Left cardiac atrium (tissue), 4 donors: ENCODE data around the gene IL1RAPL2. TPM values are rescaled to one million over a fixed set of nuclear protein-coding genes. Genes with fewer than 3 reads are reported as not detected.
"Not testable (repeated sequence)": the region's sequence is repeated elsewhere in the genome, so short reads cannot be mapped to it uniquely, and the experiment has no call there.

Experiments used
- ATAC-seq, 2 donors: fragments of 200-7000 bp; cut with Tn5 transposase; one replicate each; pipeline ENCODE4 v1.9.1; 2020; ENCODE audit warnings: mild to moderate bottlenecking in 2 of 2, moderate library complexity in 2 of 2
- DNase-seq: peaks from one replicate; pipeline ENCODE4 v3.0.0-alpha.2; 2020
- intact Hi-C, 2 donors: fragments of 100-400 bp; cut with DNase I; formaldehyde crosslinking; loops; one replicate each; pipeline versions ENCODE4 v1.14.1 to v1.15.1; 2022 to 2023
- total RNA-seq, 2 donors: library from RNA; stranded (reverse); fragmentation: NEBNext Ultra II Directional; extraction: Animal tissue kit (Norgen Biotek cat#: 25700); gene quantifications; one replicate each; pipeline ENCODE4 v1.2.1, GENCODE V29; 2021
- donor health status: DM: no; HTN: yes; CAD: no.
- donor health status: DM: no; HTN: yes; CAD: no; lungs with severe emphysema.
- donor health status: DM: yes; HTN: yes; CAD: no.
- donor health status: Dilated cardiomyopathy.

Gene IL1RAPL2
- total RNA-seq, 2 donors from 2014 or later: 0.09 TPM; not detected in 1

DNA sequence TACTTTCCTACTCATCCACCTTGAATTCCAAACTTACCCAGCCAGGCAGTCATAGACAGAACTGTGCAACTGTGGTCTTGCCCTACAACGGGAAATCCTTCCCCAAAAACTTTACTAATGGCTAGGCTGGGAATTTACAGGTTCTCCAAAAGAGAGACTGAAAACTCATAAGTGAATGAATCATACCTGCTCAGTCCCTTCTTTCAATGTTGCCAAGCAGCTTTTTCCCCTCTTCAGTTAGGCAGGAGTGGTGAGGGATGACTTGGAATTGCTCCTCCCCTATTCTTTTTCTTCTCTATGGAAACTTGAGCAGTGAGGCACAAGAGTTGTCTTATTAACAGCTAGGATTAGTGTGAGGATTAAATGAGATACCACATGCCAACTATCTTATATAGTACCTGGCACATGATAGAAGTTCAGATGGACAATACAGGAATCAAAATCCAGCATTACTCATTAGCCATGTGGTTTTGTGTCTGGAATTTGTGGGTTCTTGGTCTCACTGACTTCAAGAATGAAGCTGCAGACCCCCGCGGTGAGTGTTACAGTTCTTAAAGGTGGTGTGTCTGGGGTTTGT, 548.6 kb downstream of the IL1RAPL2 start:
- no peak for DNase-seq
- ATAC-seq: no peak
- intact Hi-C loops: no loop called here

DNA sequence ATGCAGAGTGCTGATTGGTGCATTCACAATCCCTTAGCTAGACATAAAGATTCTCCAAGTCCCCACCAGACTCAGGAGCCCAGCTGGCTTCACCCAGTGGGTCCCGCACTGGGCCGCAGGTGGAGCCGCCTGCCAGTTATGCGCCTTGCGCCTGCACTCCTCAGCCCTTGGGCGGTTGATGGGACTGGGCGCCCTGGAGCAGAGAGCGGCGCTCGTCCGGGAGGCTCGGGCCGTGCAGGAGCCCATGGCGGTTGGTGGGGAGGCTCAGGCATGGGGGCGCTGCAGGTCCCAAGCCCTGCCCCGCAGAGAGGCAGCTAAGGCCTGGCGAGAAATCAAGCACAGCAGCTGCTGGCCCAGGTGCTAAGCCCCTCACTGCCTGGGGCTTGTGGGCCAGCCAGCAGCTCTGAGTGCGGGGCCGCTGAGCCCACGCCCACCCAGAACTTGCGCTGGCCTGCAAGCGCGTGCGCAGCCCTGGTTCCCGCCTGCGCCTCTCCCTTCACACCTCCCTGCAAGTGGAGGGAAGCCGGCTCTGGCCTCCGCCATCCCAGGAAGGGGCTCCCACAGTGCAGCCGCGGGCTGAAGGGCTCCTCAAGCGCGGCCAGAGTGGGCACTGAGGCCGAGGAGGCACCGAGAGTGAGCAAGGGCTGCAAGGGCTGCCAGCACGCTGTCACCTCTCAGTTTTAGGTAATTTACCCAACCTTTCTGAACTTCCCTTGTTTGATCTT, 549.8 kb downstream of the IL1RAPL2 start:
- DNase-seq, intact Hi-C loops, ATAC-seq: not testable (repeated sequence)

DNA sequence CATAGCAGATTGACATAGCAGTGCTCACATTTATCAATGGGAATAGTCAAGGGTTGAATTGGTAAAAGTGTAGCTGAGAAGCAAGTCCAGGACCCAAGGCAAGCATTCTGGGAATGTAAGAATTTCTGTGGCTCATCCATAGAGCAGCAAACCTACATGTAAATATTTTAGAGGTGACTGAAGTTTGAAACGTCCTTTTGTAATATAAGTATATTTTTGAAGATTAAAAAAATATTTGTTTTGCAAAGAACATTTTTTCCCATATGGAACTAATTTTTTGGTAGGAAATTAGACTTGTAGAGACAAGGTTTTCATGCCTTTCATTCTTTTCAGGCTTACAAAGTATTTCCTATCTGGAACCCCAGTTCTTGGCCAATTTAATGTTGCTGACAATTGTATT, 550.5 kb downstream of the IL1RAPL2 start:
- ATAC-seq (no peak), DNase-seq (no peak)
- intact Hi-C loops: no loop called here

DNA sequence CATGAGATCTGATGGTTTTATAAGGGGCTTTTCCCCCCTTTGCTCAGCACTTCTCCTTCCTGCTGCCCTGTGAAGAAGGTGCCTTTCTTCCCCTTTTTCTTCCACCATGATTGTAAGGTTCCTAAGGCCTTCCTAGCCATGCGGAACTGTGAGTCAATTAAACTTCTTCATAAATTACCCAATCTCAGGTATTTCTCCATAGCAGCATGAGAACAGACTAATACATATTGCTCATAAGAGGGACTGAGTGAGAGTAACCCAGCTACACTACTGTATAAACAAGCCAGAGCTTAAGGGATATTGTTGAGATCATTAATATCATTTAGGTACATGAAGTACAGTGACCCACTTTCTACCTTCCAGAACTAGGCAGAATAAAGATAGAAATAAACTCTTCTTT, 551.6 kb downstream of the IL1RAPL2 start:
- intact Hi-C loops: no loop called here
- no peak for ATAC-seq
- no peak for DNase-seq

DNA sequence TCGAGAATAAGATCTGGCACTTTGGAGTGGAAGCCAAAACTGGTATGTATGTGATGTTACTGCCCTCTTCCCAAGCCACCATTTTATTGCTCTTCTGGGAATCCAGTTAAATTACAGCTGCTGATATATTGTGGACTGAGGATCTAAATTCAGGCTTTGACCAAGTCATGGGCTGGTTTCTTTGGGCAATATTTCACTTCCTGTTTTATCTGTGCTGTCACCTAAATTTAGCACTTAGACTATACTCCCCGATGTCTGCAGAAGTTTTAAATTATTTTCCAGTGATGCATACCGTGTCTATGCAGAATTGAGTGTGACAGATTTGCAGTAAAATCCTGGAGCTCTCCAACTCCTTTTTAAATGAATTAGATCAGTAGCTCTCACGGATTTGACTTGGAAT, 554.5 kb downstream of the IL1RAPL2 start:
- intact Hi-C loops: no loop called here

DNA sequence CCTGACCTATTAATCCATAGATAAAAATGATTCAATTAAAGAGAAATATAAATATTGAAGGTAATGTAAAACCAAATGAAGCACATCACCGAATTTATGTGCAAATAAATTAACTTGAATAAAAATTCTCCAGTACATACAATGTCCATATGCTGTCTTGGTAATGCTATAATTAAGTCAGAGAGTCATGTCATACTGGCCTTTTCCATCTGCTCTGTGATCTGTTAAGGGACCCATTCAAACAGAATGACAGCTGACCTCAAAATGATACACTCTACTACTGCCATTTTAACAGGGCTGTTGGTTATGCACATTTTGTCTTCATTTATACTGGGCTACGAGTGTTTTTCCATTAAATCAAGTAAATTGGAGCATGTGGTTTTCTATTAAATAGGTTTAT, 555.2 kb downstream of the IL1RAPL2 start:
- ATAC-seq (no peak), DNase-seq (no peak)
- intact Hi-C loops: no loop called here

More for the DNA sequence above, 554.5 kb downstream of the IL1RAPL2 start:
- ATAC-seq (no peak), DNase-seq (no peak)

DNA sequence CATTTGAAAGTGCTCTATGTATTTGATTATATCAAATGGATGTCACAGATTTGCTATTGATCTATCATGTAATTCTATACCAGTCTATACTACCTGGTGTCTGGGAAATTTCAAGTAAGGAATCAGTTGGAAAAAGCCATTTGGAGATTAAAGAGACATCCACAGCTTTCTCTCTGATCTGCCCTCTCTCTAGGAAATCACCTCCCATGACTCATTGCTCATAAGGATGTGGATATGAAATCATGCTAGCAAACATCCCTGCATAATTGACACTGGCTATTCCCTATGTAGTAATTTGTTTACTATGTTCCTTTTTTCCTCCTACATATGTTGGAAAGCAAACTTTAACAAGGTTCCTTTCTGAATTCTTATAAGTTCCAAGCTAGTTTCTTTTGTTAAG, 560.2 kb downstream of the IL1RAPL2 start:
- DNase-seq (no peak), ATAC-seq (no peak)
- intact Hi-C loops: no loop called here

DNA sequence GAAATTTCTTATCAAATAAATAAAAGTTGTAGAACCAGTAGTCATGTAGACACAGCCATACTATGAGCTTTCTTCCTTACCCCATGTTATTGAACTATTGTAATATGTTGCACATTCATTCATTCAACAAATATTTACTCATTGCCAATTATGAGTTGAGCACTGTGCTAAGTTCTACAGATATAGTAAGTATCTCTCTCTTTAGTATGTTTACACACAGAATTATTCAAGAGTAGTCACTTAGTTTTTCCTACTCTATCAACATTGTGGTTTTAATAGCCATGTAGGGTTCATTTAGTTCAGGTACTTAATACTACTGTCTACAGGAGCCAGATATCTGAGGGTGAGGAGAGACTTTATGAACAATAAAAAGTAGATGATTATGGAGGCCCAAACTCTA, 568.3 kb downstream of the IL1RAPL2 start:
- DNase-seq: no peak
- intact Hi-C loops: no loop called here
- ATAC-seq: no peak

DNA sequence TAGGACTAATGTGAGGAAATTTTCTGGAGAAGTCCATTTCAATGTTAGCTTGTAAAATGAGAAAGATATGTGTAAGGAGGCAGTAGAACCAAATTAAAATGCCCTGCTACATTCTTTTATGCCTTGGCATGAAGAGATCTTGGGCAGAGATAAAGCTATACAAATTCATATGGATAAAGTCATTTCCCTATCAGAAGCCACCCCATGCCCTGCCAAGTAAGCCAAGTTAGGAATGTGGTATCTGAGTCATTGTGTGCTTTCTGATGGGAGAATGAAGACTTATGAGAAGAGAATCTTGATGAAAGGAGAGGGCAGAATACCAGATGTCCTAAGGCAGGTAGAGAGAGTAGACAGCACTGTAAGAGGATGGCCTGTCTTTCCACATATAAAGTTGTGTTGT, 570.8 kb downstream of the IL1RAPL2 start:
- ATAC-seq: no peak
- intact Hi-C loops: no loop called here
- no peak for DNase-seq

DNA sequence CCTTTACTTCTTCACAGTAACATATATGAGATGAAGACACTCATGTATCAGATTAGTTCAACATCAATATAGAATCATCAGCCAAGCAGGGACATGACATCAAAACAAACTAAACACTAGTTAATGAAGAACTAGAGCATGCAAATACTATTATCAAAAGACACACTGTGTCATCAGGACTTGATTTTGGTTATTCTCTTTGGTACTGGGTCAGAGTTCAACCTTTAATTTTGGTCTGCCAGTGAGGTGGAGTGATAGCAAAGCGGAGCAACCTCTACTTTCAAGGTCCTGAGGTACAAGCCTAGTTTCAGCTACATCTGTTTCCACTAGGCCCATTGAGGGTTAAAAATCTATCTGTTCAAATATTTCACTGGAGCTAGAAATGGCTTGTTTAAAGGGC, 584.0 kb downstream of the IL1RAPL2 start:
- intact Hi-C loops: no loop called here
- no peak for ATAC-seq

DNA sequence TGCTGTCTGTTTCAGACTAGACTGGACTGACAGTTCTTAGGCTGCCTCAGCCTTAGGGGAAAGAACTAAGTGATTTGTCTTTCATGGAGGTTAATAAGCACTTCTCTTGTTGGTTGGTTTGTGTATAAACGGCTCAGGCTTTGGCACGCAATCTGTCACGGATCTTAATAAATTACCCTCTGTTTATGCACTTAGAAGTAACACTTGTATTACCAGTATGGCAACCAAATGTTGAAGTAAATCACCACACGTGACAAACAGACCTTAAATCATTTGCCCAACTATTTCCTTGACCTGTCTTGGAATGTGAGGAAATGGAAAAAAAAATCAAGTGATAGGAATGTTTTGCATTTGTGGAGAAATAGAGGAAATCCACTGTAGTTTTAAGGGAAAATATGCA, 584.6 kb downstream of the IL1RAPL2 start:
- ATAC-seq: no peak
- intact Hi-C loops: no loop called here
- no peak for DNase-seq

More for the DNA sequence above, 584.0 kb downstream of the IL1RAPL2 start:
- DNase-seq: no peak

DNA sequence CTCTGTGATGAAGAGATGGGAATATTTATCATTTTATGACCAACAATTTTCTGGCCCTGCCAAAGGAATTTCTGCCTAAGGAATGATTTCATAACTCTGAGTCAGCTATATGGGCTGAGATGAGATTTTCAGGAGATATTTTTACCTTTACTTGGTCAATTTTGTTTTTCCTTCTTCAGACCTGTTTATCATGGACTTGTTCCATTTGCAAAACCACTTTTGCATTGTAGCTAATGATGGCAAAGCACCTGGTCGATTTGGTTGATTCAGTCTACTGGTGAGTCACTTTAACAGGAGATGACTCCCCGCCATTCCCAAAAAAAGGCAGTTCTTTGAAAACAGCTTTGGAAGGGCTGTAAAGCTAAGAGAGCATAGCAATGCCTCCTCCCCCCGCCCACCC, 601.2 kb downstream of the IL1RAPL2 start:
- intact Hi-C loops: no loop called here
- ATAC-seq (no peak), DNase-seq (no peak)

DNA sequence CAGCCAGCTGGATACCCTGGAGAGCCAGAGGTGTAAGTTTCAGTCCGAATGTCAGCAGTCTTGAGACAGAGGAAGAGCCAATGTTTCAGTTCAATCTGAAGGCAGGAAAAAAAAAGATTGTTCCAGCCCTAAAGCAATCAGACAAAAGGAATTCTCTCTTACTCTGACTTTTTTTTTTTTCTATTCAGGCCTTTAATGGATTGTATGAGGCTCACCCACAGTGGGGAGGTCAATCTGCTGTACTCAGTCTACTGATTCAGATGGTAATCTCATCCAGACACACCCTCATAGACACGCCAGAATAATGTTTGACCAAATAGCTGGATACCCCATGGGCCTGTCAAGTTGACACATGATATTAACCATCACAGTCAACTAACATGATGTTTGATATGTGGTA, 602.6 kb downstream of the IL1RAPL2 start:
- no peak for DNase-seq
- intact Hi-C loops: no loop called here
- ATAC-seq: no peak

DNA sequence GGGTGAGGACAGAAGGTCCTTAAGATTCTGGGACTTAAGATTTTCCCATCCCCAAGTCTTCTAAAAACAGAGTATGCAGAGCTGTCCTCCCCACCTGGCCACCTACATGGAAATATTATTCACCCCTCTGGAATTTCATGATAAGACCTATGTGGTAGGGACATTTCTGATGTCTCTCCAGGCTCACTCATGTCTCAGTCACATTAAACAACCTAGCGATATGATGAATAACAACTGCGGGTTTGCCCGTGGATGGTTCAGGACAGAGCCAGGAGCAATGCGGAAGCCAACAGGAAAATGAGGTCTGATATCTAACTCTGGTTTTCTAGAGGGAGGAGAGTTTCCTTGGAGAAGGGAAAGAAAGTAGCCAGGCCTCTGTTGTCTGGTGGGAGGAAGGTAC, 607.1 kb downstream of the IL1RAPL2 start:
- intact Hi-C loops: no loop called here
- DNase-seq: no peak
- ATAC-seq: no peak

DNA sequence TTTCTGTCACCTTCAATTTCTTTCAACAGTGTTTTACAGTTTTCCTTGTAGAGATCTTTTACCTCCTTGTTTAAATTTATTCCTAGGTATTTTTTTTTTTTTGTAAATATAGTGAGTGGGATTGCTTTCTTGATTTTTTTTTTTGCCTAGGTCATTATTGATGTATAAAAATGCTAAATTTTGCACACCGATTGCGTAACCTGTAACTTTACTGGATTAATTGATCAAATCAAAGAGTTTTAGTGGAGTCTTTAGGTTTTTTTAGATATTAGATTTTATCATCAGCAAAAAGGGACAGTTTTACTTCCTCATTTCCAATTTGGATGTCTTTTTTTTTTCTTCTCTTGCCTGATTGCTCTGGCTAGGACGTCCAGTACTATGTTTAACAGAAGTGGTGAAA, 613.6 kb downstream of the IL1RAPL2 start:
- no peak for DNase-seq
- no peak for ATAC-seq
- intact Hi-C loops: no loop called here

DNA sequence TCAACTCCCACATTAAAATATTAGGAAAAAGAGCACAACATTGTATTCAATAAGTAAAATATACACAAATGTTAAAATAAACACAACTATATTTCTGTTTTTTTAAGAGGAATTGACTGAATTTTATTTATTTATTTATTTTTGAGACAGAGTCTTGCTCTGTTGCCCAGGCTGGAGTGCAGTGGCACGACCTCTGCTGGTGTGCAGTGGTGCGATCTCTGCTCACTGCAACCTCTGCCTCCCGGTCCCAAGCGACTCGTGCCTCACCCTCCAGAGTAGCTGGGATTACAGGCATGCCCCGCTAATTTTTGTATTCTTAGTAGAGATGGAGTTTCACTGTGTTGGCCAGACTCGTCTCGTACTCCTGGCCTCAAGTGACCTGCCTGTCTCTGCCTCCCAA, 623.1 kb downstream of the IL1RAPL2 start:
- ATAC-seq: no peak
- no peak for DNase-seq
- intact Hi-C loops: no loop called here

DNA sequence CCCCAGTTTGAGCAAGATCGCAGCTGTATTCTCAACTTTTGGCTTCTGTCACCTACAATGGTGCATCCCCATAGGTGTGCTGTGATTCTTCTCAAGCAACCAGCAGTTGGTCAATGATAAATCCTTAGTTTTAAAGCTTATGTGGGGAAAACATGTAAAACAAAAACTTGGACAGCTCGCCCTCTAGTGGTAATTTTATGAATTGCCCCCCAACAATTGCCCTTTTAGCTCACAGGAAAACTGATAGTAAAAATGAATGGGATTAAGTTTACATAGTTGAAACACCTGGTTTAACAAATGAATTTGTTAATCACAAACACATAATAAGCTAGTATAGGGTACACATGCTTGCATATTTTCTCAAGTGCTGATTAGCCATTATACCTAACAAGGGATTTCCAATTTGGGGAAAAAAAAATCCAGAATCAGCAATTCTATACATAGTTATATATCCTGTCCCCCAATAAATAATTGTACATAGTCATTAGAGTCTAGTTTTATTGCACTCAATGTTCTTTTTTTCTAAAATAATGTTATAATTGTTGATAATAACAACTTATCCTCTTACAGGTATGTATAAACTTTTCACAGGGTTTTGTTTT, 624.4 kb downstream of the IL1RAPL2 start:
- DNase-seq: no peak
- intact Hi-C loops: no loop called here
- ATAC-seq: no peak

DNA sequence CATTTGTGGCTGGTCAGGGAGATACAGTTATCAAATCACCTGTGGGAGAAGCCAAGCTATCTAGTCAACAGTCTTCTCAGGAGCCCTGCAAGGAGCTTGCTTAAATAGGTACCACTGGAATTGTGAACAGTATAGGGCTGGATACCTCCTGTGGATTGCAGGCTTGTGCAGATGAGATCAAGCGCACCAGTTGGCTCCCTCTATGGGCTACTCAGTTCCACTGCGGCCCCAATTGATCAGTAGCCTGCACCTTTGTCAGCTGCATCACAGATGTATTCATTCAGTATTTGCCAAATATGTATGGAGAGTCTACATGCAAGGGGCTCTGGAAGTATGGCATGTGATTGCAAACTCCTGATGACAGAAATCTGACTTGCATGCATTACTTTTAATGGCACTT, 625.9 kb downstream of the IL1RAPL2 start:
- ATAC-seq (no peak), DNase-seq (no peak)
- intact Hi-C loops: no loop called here

DNA sequence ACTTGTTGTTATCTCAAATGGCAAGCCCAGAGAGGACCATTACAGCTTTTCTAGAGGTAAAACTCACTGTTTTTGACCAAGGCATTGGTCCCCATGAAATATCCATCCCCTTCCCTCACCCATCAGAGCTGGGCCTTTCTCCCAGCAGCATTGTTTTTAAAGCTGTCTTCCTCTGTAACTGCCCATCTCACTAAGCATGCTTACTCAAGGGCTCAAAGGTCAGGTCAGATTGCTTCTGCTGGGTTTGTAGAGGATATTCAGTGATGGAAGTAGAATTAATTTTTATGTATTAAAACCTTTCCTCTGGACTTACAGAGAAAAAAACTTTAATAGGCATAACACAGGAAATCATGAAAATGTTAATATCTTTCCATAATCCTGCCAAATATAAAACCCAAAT, 643.4 kb downstream of the IL1RAPL2 start:
- DNase-seq: no peak
- ATAC-seq: no peak
- intact Hi-C loops: no loop called here

DNA sequence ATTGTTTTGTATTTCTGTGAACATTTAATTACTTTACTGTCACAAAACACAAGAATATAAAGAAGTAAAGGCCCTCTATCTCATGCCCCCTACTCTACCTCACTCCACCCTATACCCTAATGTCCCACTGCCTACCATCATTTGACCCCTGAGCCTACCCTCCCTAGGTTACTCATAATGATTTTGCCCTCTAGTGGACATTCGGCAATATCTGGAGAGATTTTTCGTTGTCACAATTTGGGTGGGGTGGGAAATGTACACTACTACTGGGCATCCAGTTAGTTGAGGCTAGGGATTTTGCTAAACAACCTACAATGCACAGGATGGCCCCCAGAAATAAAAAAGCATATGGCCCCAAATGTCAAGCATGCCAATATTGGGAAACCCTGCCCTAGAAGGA, 644.3 kb downstream of the IL1RAPL2 start:
- no peak for ATAC-seq
- DNase-seq: no peak
- intact Hi-C loops: no loop called here

DNA sequence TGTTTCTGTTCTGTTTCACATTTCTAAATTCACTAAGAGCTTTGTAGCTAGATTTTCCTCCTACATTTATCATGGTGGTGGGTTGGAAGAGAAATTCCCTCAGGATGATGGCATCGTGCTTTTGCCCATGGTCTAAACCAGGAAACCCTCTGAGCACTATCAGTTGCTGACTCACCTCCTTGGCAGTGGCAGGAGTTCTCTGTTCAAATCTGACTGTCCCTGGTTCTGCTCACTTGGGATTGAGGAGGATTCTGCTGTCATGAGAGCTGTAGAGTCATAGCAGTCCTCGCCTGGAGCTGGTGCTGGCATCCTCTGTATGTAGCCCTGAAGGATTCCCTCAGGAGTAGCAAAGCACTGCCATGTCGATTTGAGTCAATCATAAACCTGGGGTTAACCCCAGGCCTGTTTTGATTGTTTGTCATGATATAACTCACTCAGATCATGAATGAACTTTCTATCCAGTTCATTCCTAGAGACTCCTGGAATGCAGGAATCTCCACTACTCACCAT, 645.1 kb downstream of the IL1RAPL2 start:
- ATAC-seq: no peak
- no peak for DNase-seq
- intact Hi-C loops: no loop called here
